Measurements from ENCODE around the gene GSAP.

DNA sequence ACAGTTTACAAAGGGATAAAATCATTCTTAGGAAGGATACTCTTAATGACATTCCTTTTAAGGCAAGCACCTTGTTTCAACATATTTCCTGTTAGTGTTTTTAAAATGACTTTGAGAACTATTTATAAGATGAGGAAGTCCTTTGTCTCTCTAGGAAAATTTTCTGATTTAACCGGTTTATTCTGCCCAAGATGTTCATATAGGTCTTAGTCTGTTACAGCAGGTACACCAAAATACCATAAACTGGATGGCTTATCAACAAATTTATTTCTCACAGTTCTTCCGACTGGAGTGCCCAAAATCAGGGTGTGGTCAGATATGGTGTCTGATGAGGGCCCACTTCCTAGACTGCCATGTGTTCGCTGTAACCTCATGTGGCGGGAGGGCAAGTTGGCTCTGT lies 77.9 kb downstream of the GSAP start:
- no peak for TF ChIP-seq CTCF (IDR thresholded peaks at IDR 0.05)
- no peak for TF ChIP-seq POLR2AphosphoS5 (IDR thresholded peaks at IDR 0.05)
- TF ChIP-seq POLR2A (IDR thresholded peaks at IDR 0.05) = no peak

Measured in breast epithelium (tissue), 3 donors.